LNCAP (cell line): ENCODE measurements around the gene DDO.

ENCODE experiments used
- TF ChIP-seq, protein P1 (sequence below): fragments of 450-650 bp; IDR thresholded peaks from 2 replicates; pipeline ENCODE4 v1.5.1; 2017; ENCODE audit warnings: mild to moderate bottlenecking

The DDO gene

DNA sequence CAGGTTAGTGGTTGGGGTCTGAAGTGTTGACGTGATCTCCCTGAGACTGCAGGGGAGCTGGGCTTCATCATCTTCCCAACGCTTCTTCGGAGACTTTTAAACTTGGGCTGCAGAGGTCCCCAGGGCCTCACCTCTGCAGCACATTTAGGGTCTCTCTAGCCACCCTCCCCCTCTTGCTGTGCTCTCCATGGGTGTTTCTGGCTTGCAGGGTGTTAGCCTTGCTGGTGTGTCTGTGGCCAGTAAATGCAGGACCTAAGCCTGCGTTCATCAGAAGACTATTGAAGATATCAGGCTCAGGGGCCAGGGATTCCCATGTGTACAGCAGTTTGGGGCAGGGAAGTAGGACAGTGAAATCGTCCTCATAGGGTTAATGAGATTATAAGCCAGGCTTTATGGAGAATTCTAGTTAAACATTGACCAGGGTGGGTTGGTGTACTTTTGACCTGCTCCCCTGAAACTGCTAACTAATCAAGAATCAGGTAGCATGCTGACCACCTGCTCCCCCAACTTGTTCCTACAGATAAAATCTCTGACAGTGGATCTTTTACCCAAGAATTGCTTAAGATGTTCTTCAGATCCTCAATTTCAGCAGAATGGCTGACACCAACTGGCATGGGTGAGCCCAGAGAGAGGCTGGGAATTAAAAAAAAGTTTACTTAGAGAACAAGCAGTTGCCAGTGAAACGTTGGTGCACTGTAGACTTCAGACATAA is 3.8 kb upstream of the DDO start:
- TF ChIP-seq, protein P1, sequence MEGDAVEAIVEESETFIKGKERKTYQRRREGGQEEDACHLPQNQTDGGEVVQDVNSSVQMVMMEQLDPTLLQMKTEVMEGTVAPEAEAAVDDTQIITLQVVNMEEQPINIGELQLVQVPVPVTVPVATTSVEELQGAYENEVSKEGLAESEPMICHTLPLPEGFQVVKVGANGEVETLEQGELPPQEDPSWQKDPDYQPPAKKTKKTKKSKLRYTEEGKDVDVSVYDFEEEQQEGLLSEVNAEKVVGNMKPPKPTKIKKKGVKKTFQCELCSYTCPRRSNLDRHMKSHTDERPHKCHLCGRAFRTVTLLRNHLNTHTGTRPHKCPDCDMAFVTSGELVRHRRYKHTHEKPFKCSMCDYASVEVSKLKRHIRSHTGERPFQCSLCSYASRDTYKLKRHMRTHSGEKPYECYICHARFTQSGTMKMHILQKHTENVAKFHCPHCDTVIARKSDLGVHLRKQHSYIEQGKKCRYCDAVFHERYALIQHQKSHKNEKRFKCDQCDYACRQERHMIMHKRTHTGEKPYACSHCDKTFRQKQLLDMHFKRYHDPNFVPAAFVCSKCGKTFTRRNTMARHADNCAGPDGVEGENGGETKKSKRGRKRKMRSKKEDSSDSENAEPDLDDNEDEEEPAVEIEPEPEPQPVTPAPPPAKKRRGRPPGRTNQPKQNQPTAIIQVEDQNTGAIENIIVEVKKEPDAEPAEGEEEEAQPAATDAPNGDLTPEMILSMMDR = no peak

DNA sequence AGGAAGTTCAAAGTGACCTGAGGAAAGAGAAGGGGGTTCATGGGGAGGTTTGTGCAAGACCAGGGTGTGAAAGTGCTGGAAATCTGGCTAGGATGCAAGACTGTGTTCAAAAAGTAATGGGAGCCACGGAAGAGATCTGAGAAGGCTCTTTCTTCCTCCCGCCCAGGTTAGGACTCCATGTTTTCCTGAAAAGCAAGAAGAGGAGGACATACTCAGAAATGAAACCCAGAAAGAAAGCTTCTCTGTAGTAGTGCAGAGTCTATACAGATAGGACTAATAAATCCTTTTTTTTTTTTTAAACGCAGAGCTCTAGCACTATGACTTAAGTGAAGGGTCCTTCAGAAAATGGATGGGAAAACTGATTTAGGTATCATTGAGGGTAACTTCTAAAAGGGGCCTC is 3.2 kb upstream of the DDO start:
- TF ChIP-seq, protein P1 = no peak

DNA sequence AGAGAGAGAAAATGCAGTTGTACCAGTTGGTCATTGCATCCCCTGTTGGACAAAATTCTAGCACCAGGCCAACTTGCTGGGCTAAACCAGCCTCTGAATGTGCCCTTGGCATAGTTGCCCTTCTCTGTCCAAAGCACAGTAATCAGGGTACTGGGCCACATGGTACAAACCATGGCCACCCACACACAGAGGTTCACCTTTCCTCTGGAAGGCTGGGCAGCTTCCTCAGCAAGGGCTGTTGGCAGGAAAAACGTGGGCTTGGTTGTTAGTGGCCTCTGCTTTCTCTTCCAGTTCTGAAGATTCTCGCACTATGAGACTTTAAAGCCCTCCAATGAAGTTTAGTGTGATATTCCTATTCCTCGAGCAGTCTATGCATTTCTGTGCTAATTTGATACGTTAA is 706 bp downstream of the DDO start:
- TF ChIP-seq, protein P1 = no peak

DNA sequence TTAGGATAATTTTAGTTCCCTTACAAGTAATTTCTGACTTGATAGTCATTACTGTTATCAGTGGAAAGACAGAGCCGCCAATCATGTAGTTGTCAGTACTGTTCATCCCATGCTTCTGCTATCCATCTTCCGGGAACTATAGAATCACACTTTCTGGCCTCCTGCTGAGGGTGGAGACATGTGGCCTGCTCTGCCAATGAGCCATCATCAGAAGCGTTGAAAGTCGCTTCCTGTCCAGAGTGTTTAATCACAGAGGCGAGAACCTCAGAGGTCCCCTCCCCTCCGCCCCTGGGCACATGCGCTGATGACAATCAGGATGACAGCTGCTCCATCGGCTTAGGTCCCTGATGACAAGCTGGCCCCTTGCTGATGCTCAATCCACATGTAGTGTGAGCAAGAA is 3.0 kb downstream of the DDO start:
- TF ChIP-seq, protein P1 = no peak

DNA sequence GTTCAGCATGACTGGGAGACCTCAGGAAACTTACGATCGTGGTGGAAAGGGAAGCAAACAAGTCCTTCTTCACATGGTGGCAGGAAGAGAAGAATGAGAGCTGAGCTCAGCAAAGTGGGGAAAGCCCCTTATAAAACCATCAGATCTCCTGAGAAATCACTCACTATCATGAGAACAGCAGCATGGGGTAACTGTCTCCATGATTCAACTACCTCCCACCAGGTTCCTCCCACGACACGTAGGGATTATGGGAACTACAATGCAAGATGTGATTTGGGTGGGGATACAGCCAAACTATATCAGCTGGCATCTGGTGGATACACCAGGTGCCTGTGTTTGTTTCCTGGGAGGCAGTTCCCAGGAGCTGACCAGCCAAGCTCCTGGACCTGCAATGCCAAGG is 4.9 kb downstream of the DDO start:
- TF ChIP-seq, protein P1 = no peak

DNA sequence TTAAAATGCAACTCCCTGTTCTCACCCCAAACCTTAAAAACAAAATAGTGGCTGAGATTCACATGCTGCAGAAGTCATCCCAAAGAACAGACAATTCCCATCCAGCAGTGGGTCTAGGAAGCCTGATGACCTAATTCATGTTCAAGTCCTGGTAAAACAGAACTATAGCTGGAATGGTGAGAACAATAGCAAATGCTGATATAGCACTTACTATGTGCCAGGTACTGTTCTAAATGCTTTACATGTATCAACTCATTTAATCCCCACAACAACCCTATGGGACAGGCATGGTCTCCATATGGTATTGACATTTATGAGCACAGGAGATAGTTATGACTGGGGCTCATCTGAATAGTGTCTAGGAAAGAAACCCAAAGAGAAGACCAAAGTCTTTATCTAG is 5.6 kb downstream of the DDO start:
- TF ChIP-seq, protein P1 = no peak

DNA sequence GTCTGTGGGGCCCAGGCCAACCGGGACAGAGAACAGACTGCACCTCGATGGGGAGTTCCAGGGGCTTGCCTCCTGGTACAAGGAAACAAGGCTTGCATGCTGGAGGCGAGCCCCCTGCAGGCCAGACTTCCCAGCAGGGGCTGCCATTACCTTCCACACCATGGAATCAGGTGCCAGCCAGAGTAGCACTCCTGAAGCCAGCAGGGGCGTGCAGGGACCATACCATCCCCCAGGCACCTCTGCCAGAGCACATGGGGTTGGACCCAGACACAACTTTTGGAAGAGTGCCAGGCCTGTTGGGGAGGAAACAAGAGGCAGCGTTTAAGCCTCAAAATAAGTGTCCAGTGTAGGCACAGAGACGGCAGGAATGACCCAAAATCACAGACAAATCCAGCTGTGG is 6.5 kb downstream of the DDO start:
- TF ChIP-seq, protein P1 = no peak

DNA sequence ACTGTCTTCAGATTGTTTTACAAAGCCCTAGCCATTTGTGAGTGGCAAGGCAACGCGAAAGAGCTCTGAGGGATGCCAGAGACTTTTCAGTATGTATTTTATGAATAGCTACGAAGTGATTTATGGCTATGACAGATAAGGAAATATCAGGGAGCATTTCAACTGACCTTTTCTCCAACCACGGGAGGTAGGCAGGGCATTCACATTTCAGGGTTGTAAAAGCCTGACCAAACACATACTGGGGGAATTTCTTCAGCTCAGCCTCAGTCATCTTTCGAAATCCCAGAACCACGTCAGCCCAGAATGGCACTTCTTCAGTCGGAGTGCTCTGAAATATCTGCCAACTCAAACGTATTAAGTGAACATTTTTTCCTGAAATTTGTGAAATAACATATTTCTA is 10.8 kb downstream of the DDO start:
- TF ChIP-seq, protein P1 = no peak
